Panc1 (cell line): ENCODE results near the gene MEIS3. TPM values are rescaled to one million over a fixed set of nuclear protein-coding genes. Genes with fewer than 3 reads are reported as not detected.

Experiments
- ATAC-seq: fragments of 200-7000 bp; cut with Tn5 transposase; 2 replicates; pipeline ENCODE4 v1.9.1; 2020; ENCODE audit warnings: mild to moderate bottlenecking, moderate library complexity
- BruUV-seq: library from RNA; stranded (reverse); fragments of 400-500 nt; replicated peaks from 2 replicates; lab custom pipeline; 2021; lab: Mats Ljungman, UMichigan
- CTCF ChIA-PET: fragments of 300-600 bp; sonication (Branson Sonifier 250); formaldehyde crosslinking; loops from one replicate; lab custom pipeline; 2022; ENCODE audit warnings: antibody characterized with exemption; lab: Charles Lee
- POLR2A ChIA-PET: fragments of 300-600 bp; sonication (Branson Sonifier 250); formaldehyde crosslinking; loops from one replicate; lab custom pipeline; 2022; ENCODE audit warnings: antibody characterized with exemption; lab: Charles Lee
- DNase-seq: peaks from one replicate; pipeline ENCODE4 v3.0.0-alpha.2; 2010; ENCODE audit warnings: low read depth, low spot score
- H3K27ac ChIP-seq: 2 replicates; pipeline ENCODE4 v1.5.1; 2011; ENCODE audit warnings: mild to moderate bottlenecking, low read length, inconsistent platforms
- H3K27me3 ChIP-seq: fragments of 200-500 bp; sonication (Bioruptor generic); 2 replicates; pipeline ENCODE4 v1.6.0; 2014; ENCODE audit warnings: low read length, inconsistent platforms; ENCODE audit not compliant: control insufficient read depth, insufficient read depth
- H3K36me3 ChIP-seq: fragments of 200-500 bp; sonication (Bioruptor generic); 2 replicates; pipeline ENCODE4 v1.5.1; 2014; ENCODE audit warnings: inconsistent platforms, mild to moderate bottlenecking, low read length, moderate library complexity; ENCODE audit not compliant: control insufficient read depth, insufficient read depth
- H3K4me1 ChIP-seq: 2 replicates; pipeline ENCODE4 v1.5.1; 2011; ENCODE audit warnings: inconsistent platforms, mild to moderate bottlenecking, low read length, moderate library complexity; ENCODE audit not compliant: control insufficient read depth, insufficient read depth
- H3K4me3 ChIP-seq, 2 experiments: 2 replicates each; pipeline ENCODE4 v1.5.1; 2011 to 2012; ENCODE audit warnings: low read depth in 2 of 2, low read length in 2 of 2, mild to moderate bottlenecking in 2 of 2, inconsistent platforms in 1 of 2, moderate library complexity in 1 of 2
- H3K9me3 ChIP-seq: fragments of 200-500 bp; sonication (Bioruptor generic); 2 replicates; pipeline ENCODE4 v1.5.1; 2014; ENCODE audit warnings: low read depth, mild to moderate bottlenecking, inconsistent platforms, low read length, moderate library complexity; ENCODE audit not compliant: control insufficient read depth, insufficient read depth
- POLR2AphosphoS5 ChIP-seq: IDR thresholded peaks from 2 replicates; pipeline ENCODE4 v1.6.1; 2012; ENCODE audit warnings: mild to moderate bottlenecking, low read depth, low read length, moderate library complexity
- SIN3A ChIP-seq: IDR thresholded peaks from 2 replicates; pipeline ENCODE4 v1.6.1; 2012; ENCODE audit warnings: low read depth, mild to moderate bottlenecking, low read length, moderate library complexity, borderline replicate concordance; ENCODE audit not compliant: insufficient read depth
- TCF7L2 ChIP-seq: IDR thresholded peaks from 2 replicates; pipeline ENCODE4 v1.6.1; 2011; ENCODE audit warnings: mild to moderate bottlenecking, low read depth, low read length, inconsistent platforms
- in situ Hi-C: cut with HindIII; loops from 2 replicates; pipeline ENCODE4 v1.10.0; 2016; ENCODE audit warnings: low sequenced_read_pairs, low pct_unique_long_range_greater_than_20kb
- intact Hi-C: fragments of 100-400 bp; cut with micrococcal nuclease; formaldehyde crosslinking; loops from one replicate; pipeline ENCODE4 v1.10.0; 2022; ENCODE audit not compliant: unreplicated experiment
- total RNA-seq: library from RNA; stranded (reverse); gene quantifications from one replicate; pipeline ENCODE4 v1.2.1, GENCODE V29; 2021; ENCODE audit not compliant: unreplicated experiment
- TF ChIP-seq, protein P1 (sequence below), 2 experiments: IDR thresholded peaks; 2 replicates each; pipeline ENCODE4 v1.6.1; 2011 to 2012; ENCODE audit warnings: low read depth in 2 of 2, control low read depth in 1 of 2, low read length in 1 of 2, mild to moderate bottlenecking in 1 of 2, moderate library complexity in 1 of 2; ENCODE audit not compliant: insufficient read depth in 1 of 2
- TF ChIP-seq, protein P2 (sequence below): fragments of 450-650 bp; IDR thresholded peaks from 2 replicates; pipeline ENCODE4 v1.5.1; 2017; ENCODE audit warnings: mild to moderate bottlenecking

Gene MEIS3
- total RNA-seq, 1 experiment from 2014 or later = 11.3 TPM

DNA sequence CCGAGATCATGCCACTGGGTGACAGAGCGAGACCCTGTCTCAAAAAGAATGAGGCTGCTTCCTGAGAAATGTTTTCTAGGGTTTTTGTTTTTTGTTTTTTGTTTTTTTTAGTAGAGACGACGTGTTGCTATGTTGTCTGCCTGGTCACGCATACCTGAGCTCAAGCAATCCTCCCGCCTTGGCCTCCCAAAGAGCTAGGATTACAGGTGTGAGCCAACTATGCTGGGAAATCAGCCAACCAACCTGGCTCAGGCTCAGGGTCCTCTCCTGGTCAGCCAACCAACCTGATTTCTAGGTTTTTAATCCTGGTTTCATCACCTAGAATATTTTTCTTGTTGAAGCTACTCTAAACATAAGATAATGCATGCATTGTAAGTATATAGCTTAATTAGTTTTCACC lies 62.4 kb downstream of the MEIS3 start:
- Histone ChIP-seq H3K27me3 (no peaks in the 10 kb centered on the region), H3K9me3 (no peaks in the 10 kb centered on the region), H3K4me1 (no peaks in the 10 kb centered on the region), H3K36me3 (peaks cover 2% of the 10 kb centered on the region; the same call in 1 of the 2 replicates), H3K27ac (no peak overlapping the region), H3K4me3 (no peak overlapping the region)
- ChIA-PET POLR2A (no interaction called here), CTCF (no interaction called here)
- intact Hi-C loops = no loop called here
- in situ Hi-C loops = no loop called here
- DNase-seq (no peak), ATAC-seq (no peak)
- no TSS peak for BruUV-seq
- TF ChIP-seq, protein P1, sequence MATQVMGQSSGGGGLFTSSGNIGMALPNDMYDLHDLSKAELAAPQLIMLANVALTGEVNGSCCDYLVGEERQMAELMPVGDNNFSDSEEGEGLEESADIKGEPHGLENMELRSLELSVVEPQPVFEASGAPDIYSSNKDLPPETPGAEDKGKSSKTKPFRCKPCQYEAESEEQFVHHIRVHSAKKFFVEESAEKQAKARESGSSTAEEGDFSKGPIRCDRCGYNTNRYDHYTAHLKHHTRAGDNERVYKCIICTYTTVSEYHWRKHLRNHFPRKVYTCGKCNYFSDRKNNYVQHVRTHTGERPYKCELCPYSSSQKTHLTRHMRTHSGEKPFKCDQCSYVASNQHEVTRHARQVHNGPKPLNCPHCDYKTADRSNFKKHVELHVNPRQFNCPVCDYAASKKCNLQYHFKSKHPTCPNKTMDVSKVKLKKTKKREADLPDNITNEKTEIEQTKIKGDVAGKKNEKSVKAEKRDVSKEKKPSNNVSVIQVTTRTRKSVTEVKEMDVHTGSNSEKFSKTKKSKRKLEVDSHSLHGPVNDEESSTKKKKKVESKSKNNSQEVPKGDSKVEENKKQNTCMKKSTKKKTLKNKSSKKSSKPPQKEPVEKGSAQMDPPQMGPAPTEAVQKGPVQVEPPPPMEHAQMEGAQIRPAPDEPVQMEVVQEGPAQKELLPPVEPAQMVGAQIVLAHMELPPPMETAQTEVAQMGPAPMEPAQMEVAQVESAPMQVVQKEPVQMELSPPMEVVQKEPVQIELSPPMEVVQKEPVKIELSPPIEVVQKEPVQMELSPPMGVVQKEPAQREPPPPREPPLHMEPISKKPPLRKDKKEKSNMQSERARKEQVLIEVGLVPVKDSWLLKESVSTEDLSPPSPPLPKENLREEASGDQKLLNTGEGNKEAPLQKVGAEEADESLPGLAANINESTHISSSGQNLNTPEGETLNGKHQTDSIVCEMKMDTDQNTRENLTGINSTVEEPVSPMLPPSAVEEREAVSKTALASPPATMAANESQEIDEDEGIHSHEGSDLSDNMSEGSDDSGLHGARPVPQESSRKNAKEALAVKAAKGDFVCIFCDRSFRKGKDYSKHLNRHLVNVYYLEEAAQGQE (IDR thresholded peaks at IDR 0.05; ENCODE audit: insufficient read depth in 1 of 2, low read depth in 2 of 2, low read length in 1 of 2) = no peak
- TF ChIP-seq TCF7L2 (no peak), SIN3A (no peak), POLR2AphosphoS5 (no peak)
- TF ChIP-seq, protein P2, sequence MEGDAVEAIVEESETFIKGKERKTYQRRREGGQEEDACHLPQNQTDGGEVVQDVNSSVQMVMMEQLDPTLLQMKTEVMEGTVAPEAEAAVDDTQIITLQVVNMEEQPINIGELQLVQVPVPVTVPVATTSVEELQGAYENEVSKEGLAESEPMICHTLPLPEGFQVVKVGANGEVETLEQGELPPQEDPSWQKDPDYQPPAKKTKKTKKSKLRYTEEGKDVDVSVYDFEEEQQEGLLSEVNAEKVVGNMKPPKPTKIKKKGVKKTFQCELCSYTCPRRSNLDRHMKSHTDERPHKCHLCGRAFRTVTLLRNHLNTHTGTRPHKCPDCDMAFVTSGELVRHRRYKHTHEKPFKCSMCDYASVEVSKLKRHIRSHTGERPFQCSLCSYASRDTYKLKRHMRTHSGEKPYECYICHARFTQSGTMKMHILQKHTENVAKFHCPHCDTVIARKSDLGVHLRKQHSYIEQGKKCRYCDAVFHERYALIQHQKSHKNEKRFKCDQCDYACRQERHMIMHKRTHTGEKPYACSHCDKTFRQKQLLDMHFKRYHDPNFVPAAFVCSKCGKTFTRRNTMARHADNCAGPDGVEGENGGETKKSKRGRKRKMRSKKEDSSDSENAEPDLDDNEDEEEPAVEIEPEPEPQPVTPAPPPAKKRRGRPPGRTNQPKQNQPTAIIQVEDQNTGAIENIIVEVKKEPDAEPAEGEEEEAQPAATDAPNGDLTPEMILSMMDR = no peak

DNA sequence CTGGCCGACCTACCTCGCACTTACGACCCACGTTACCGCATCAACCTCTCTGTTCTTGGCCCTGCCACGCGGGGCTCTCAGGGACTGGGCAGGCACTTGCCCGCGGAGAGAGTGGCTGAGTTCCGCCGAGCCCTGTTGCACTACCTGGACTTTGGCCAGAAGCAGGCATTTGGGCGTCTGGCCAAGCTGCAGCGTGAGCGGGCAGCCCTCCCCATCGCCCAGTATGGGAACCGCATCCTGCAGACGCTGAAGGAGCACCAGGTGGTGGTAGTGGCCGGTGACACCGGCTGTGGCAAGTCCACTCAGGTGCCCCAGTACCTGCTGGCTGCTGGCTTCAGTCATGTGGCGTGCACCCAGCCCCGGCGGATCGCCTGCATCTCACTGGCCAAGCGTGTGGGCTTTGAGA lies 66.0 kb downstream of the MEIS3 start:
- Histone ChIP-seq H3K27ac (no peak overlapping the region), H3K36me3 (peaks cover 8% of the 10 kb centered on the region), H3K27me3 (no peaks in the 10 kb centered on the region), H3K9me3 (no peaks in the 10 kb centered on the region), H3K4me3 (no peak overlapping the region), H3K4me1 (no peaks in the 10 kb centered on the region; the same call in 1 of the 2 replicates)
- POLR2A ChIA-PET = no interaction called here
- TF ChIP-seq POLR2AphosphoS5 = no peak
- TF ChIP-seq, protein P2 = no peak
- TF ChIP-seq TCF7L2 = no peak
- TF ChIP-seq SIN3A = no peak
- TF ChIP-seq, protein P1 (IDR thresholded peaks at IDR 0.05; ENCODE audit: insufficient read depth in 1 of 2, low read depth in 2 of 2, low read length in 1 of 2) = no peak
- BruUV-seq = no TSS peak
- DNase-seq (no peak), ATAC-seq (no peak)
- CTCF ChIA-PET = no interaction called here
- intact Hi-C loops = no loop called here
- in situ Hi-C loops = no loop called here
